ENCODE results near the gene KLHL30. TPM values are rescaled to one million over a fixed set of nuclear protein-coding genes. Genes with fewer than 3 reads are reported as not detected.
A peak's percentile ranks its signal among the peaks of the same experiment; 100 is the strongest.

The KLHL30 gene
- total RNA-seq, 1 donor: under 0.01 TPM

DNA sequence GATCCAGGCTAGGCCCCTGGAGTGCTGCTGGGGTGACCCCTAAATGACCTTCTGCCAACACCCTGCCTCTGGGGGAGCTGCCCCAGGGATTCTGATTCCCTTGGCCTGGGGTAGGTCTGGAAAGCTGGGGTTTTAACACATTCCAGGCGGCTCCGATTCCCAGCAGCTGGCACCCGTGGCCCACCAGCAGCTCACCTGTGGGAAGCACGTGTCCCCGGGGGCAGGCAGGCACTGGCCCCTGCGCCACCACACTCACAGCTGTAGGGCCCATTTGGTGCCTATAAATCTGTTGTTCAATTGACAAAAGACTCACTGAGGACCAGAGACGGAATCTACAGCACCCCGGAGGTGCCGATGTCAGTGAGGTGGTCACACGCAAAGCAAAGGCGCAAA is 4.1 kb upstream of the KLHL30 start:
- H3K27me3 ChIP-seq (ENCODE audit: insufficient read depth, low read length): no peaks in the 10 kb centered on the region
- TF ChIP-seq, protein P1, sequence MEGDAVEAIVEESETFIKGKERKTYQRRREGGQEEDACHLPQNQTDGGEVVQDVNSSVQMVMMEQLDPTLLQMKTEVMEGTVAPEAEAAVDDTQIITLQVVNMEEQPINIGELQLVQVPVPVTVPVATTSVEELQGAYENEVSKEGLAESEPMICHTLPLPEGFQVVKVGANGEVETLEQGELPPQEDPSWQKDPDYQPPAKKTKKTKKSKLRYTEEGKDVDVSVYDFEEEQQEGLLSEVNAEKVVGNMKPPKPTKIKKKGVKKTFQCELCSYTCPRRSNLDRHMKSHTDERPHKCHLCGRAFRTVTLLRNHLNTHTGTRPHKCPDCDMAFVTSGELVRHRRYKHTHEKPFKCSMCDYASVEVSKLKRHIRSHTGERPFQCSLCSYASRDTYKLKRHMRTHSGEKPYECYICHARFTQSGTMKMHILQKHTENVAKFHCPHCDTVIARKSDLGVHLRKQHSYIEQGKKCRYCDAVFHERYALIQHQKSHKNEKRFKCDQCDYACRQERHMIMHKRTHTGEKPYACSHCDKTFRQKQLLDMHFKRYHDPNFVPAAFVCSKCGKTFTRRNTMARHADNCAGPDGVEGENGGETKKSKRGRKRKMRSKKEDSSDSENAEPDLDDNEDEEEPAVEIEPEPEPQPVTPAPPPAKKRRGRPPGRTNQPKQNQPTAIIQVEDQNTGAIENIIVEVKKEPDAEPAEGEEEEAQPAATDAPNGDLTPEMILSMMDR (IDR thresholded peaks at IDR 0.05; ENCODE audit: extremely low read depth, low read depth, low read length): no peak
- no peaks in the 10 kb centered on the region for H3K9me3 ChIP-seq (ENCODE audit: low read depth, low read length)
- H3K27ac ChIP-seq (ENCODE audit: low read depth, low read length): no peak overlapping the region
- DNase-seq (ENCODE audit: insufficient read length, low spot score, missing footprints): peak; percentile 81
- H3K36me3 ChIP-seq (ENCODE audit: insufficient read depth, low read length): no peaks in the 10 kb centered on the region
- no peak overlapping the region for H3K4me3 ChIP-seq (ENCODE audit: insufficient read depth, low read length)
- H2AFZ ChIP-seq (ENCODE audit: low read length): no peak overlapping the region
- H4K20me1 ChIP-seq (ENCODE audit: insufficient read depth, low read length): no peaks in the 10 kb centered on the region
- H3K4me2 ChIP-seq (ENCODE audit: insufficient read depth, low read length): no peak overlapping the region
- no peaks in the 10 kb centered on the region for H3K79me2 ChIP-seq (ENCODE audit: insufficient read depth, low read length)
- no peaks in the 10 kb centered on the region for H3K4me1 ChIP-seq (ENCODE audit: insufficient read depth, low read length)

DNA sequence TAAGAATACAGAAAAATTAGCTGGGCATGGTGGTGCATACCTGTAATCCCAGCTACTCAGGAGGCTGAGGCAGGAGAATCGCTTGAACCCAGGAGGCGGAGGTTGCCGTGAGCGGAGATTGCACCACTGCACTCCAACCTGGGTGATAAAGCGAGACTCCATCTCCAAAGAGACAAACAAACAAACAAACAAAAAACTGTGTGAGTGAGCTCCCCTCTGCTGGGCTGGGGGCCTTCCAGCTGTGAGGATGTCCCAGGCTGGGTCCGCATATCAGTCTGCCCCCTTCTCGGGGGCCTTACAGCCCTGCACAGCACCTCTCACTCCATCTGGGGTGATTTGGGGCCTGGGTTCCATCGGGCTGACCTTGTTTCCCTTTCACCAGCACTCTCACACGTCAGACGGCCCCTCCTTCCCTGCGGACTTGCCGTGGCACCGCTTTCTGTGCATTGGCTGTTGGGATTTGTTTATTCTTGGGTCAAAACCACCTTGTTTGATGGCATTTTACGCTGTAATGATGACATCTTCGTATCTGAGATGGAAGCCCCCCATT is 2.8 kb upstream of the KLHL30 start:
- Histone ChIP-seq H3K27ac (ENCODE audit: low read depth, low read length) (no peak overlapping the region), H3K36me3 (ENCODE audit: insufficient read depth, low read length) (no peaks in the 10 kb centered on the region), H3K4me2 (ENCODE audit: insufficient read depth, low read length) (no peak overlapping the region), H2AFZ (ENCODE audit: low read length) (no peak overlapping the region), H3K79me2 (ENCODE audit: insufficient read depth, low read length) (no peaks in the 10 kb centered on the region), H3K27me3 (ENCODE audit: insufficient read depth, low read length) (no peaks in the 10 kb centered on the region), H4K20me1 (ENCODE audit: insufficient read depth, low read length) (no peaks in the 10 kb centered on the region), H3K4me3 (ENCODE audit: insufficient read depth, low read length) (no peak overlapping the region), H3K9me3 (ENCODE audit: low read depth, low read length) (no peaks in the 10 kb centered on the region), H3K4me1 (ENCODE audit: insufficient read depth, low read length) (no peaks in the 10 kb centered on the region)
- DNase-seq (ENCODE audit: insufficient read length, low spot score, missing footprints): no peak
- TF ChIP-seq, protein P1 (IDR thresholded peaks at IDR 0.05; ENCODE audit: extremely low read depth, low read depth, low read length): no peak

- peak overlapping the region; percentile 52 for H3K4me3 ChIP-seq (ENCODE audit: insufficient read depth, low read length)
- no peaks in the 10 kb centered on the region for H3K9me3 ChIP-seq (ENCODE audit: low read depth, low read length)
- peak overlapping the region; percentile 76 for H2AFZ ChIP-seq (ENCODE audit: low read length)
- no peaks in the 10 kb centered on the region for H3K79me2 ChIP-seq (ENCODE audit: insufficient read depth, low read length)
- no peak overlapping the region for H3K27ac ChIP-seq (ENCODE audit: low read depth, low read length)
- TF ChIP-seq, protein P1 (IDR thresholded peaks at IDR 0.05; ENCODE audit: extremely low read depth, low read depth, low read length): no peak
- no peak for DNase-seq (ENCODE audit: insufficient read length, low spot score, missing footprints)
- peaks cover 3% of the 10 kb centered on the region for H3K4me1 ChIP-seq (ENCODE audit: insufficient read depth, low read length)
- H3K36me3 ChIP-seq (ENCODE audit: insufficient read depth, low read length): no peaks in the 10 kb centered on the region
- no peaks in the 10 kb centered on the region for H3K27me3 ChIP-seq (ENCODE audit: insufficient read depth, low read length)
- H3K4me2 ChIP-seq (ENCODE audit: insufficient read depth, low read length): peak overlapping the region; percentile 55
- H4K20me1 ChIP-seq (ENCODE audit: insufficient read depth, low read length): no peaks in the 10 kb centered on the region
Measured at GRCh38 chr2:238136820-238137537, 1.5 kb upstream of the KLHL30 start.

GRCh38 chr2:238137885-238138284 is 583 bp upstream of the KLHL30 start:
- Histone ChIP-seq H3K27ac (ENCODE audit: low read depth, low read length) (no peak overlapping the region), H3K4me1 (ENCODE audit: insufficient read depth, low read length) (peaks cover 3% of the 10 kb centered on the region), H2AFZ (ENCODE audit: low read length) (no peak overlapping the region), H3K27me3 (ENCODE audit: insufficient read depth, low read length) (no peaks in the 10 kb centered on the region), H3K9me3 (ENCODE audit: low read depth, low read length) (no peaks in the 10 kb centered on the region), H3K4me2 (ENCODE audit: insufficient read depth, low read length) (no peak overlapping the region), H3K4me3 (ENCODE audit: insufficient read depth, low read length) (no peak overlapping the region), H4K20me1 (ENCODE audit: insufficient read depth, low read length) (no peaks in the 10 kb centered on the region), H3K36me3 (ENCODE audit: insufficient read depth, low read length) (no peaks in the 10 kb centered on the region), H3K79me2 (ENCODE audit: insufficient read depth, low read length) (no peaks in the 10 kb centered on the region)
- TF ChIP-seq, protein P1 (IDR thresholded peaks at IDR 0.05; ENCODE audit: extremely low read depth, low read depth, low read length): no peak
- no peak for DNase-seq (ENCODE audit: insufficient read length, low spot score, missing footprints)
